Endodermal cell (in vitro differentiated cells): ENCODE data around the gene LGALSL. TPM values are rescaled to one million over a fixed set of nuclear protein-coding genes. Genes with fewer than 3 reads are reported as not detected.

Experiments used
- DNase-seq: peaks from one replicate; pipeline ENCODE4 v3.0.0-alpha.2; 2017
- H3K27ac ChIP-seq: 2 replicates; pipeline ENCODE4 v1.5.1; 2013; ENCODE audit warnings: mild to moderate bottlenecking, low read depth, low read length, moderate library complexity
- H3K27me3 ChIP-seq: 2 replicates; pipeline ENCODE4 v1.6.1; 2013; ENCODE audit warnings: mild to moderate bottlenecking, low read length, moderate library complexity; ENCODE audit not compliant: insufficient read depth, control insufficient read depth, poor library complexity, severe bottlenecking
- H3K36me3 ChIP-seq: 2 replicates; pipeline ENCODE4 v1.7.0; 2013; ENCODE audit warnings: mild to moderate bottlenecking, low read length, moderate library complexity; ENCODE audit not compliant: control insufficient read depth, insufficient read depth
- H3K4me1 ChIP-seq: one replicate; pipeline ENCODE4 v1.7.0; 2013; ENCODE audit warnings: low read length; ENCODE audit not compliant: control insufficient read depth, insufficient read depth
- H3K4me3 ChIP-seq: 2 replicates; pipeline ENCODE4 v1.5.1; 2013; ENCODE audit warnings: mild to moderate bottlenecking, low read length, moderate library complexity
- H3K9ac ChIP-seq: 2 replicates; pipeline ENCODE4 v1.6.1; 2013; ENCODE audit warnings: mild to moderate bottlenecking, low read length, moderate library complexity; ENCODE audit not compliant: poor library complexity, severe bottlenecking; ENCODE audit errors: extremely low read depth
- H3K9me3 ChIP-seq: 2 replicates; pipeline ENCODE4 v1.6.1; 2013; ENCODE audit warnings: mild to moderate bottlenecking, low read length, moderate library complexity; ENCODE audit not compliant: control insufficient read depth
- H3K27ac Mint-ChIP-seq: 2 replicates; pipeline ENCODE4 v1.8.0; 2020; ENCODE audit warnings: mixed read lengths
- H3K27me3 Mint-ChIP-seq: 2 replicates; pipeline ENCODE4 v1.8.0; 2021; ENCODE audit warnings: mild to moderate bottlenecking, mixed read lengths; ENCODE audit not compliant: insufficient read depth
- H3K36me3 Mint-ChIP-seq: 2 replicates; pipeline ENCODE4 v1.8.0; 2020; ENCODE audit warnings: low read depth, mixed read lengths
- H3K4me1 Mint-ChIP-seq: 2 replicates; pipeline ENCODE4 v1.8.0; 2020; ENCODE audit warnings: mixed read lengths
- H3K4me3 Mint-ChIP-seq: 2 replicates; pipeline ENCODE4 v1.8.0; 2020; ENCODE audit warnings: mild to moderate bottlenecking, moderate library complexity, mixed read lengths
- H3K9me3 Mint-ChIP-seq: 2 replicates; pipeline ENCODE4 v1.8.0; 2020; ENCODE audit warnings: mild to moderate bottlenecking, mixed read lengths
- CTCF ChIP-seq: fragments of 200-600 bp; sonication (generic); conservative IDR thresholded peaks from 2 replicates; pipeline ENCODE4 v1.5.0; 2021; ENCODE audit warnings: antibody characterized with exemption, mild to moderate bottlenecking
- WGBS, 2 experiments: methylation state at CpG; one replicate each; pipeline versions ENCODE4 v1.1.5 to v1.1.7; 2013; ENCODE audit warnings: missing lambda C conversion rate in 2 of 2, mixed read lengths in 1 of 2; ENCODE audit not compliant: insufficient coverage in 1 of 2, insufficient read length in 1 of 2; 5-methylcytosine and 5-hydroxymethylcytosine counted together
- total RNA-seq, 2 donors: library from RNA; stranded (reverse); fragmentation: NEBNext Ultra II Directional in 1 of 2; extraction: Animal tissue kit (Norgen Biotek cat#: 25700) in 1 of 2; gene quantifications; 2 replicates in 1 of 2; 3 replicates in 1 of 2; pipeline ENCODE4 v1.2.1, GENCODE V29; 2021

LGALSL gene
- total RNA-seq, 2 donors from 2014 or later = 22.5 to 41.7 TPM

DNA sequence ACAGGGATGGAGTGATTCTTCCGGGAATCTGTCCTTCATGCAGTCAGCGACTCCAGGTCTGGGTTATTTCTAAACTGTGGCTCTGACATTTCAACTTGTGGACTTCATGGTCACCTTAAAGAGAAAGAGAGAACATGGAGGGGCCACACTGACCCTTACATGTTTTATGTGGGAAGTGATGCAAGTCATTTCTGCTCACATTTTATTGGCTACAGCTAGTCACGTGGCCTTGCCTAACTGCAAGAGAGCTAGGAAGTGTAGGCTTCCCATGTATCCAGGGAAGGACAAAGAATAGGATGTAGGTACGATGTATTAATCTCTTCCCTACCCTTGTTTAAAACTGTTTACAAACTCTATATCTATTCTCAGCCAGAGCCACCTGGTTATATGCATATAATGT, 39.8 kb downstream of the LGALSL start:
- Histone ChIP-seq H3K4me1 (no peaks in the 10 kb centered on the region), H3K9me3 (no peaks in the 10 kb centered on the region), H3K27ac (no peak overlapping the region), H3K9ac (no peak overlapping the region), H3K4me3 (no peak overlapping the region), H3K27me3 (no peaks in the 10 kb centered on the region), H3K36me3 (no peaks in the 10 kb centered on the region)
- DNase-seq = peak; percentile 29
- Mint-ChIP-seq H3K27me3 (peaks cover 6% of the 10 kb centered on the region), H3K9me3 (no peaks in the 10 kb centered on the region), H3K4me3 (no peak overlapping the region), H3K4me1 (peaks cover 10% of the 10 kb centered on the region), H3K27ac (no peak overlapping the region), H3K36me3 (no peaks in the 10 kb centered on the region)
- 95 to 97% methylated on average over 3 to 4 of the region's 4 CpGs for WGBS, 2 experiments
- TF ChIP-seq CTCF = no peak

DNA sequence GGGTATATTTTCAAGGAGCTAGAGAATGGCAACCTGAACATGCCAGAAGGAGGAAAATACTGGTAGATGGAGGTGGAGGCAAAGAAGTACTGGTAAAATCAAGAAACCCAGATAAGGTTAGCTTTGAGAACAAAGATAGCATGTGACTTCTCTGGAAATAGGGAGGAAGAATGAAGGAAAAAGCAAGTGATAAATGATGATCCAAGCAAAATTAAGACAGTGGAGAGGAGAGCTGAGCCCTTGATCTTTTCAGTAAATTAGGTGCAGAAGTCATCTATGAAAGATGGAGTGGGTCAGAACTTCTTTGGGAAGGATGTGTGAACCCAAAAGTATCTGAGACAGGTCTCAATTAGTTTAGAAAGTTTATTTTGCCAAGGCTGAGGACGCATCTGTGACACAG, 44.5 kb downstream of the LGALSL start:
- Histone ChIP-seq H3K9me3 (no peaks in the 10 kb centered on the region), H3K9ac (no peak overlapping the region), H3K4me1 (no peaks in the 10 kb centered on the region), H3K36me3 (no peaks in the 10 kb centered on the region), H3K4me3 (no peak overlapping the region), H3K27ac (no peak overlapping the region), H3K27me3 (no peaks in the 10 kb centered on the region)
- Mint-ChIP-seq H3K4me1 (peaks cover 17% of the 10 kb centered on the region), H3K27me3 (no peaks in the 10 kb centered on the region), H3K27ac (no peak overlapping the region), H3K4me3 (no peak overlapping the region), H3K36me3 (no peaks in the 10 kb centered on the region), H3K9me3 (peaks cover 2% of the 10 kb centered on the region)
- WGBS, 2 experiments = 93 to 100% methylated on average over 1 of the region's 1 CpG
- TF ChIP-seq CTCF = no peak
- no peak for DNase-seq

DNA sequence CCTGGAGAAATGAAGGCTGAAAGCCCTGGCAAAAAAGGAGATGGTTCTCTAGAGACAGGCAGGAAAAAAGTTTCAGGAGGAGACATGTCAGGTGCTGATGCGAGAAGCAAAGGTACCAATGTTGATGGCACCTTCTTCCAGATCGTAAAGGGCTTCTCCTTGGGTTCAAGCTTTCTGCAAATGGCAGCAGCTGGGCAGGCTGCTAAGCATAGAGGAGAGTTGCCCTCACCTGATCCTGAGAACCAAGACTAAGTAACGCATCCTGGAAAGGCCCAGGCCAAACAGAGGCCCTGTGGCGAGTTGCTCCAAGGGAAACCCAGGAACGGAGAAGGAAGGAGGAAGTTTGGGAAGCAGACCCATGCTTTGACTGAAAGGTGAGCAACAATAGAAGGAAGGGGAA, 46.6 kb downstream of the LGALSL start:
- WGBS, 2 experiments = 94 to 100% methylated on average over 5 of the region's 5 CpGs
- H3K27me3 Mint-ChIP-seq = no peaks in the 10 kb centered on the region
- H3K9me3 Mint-ChIP-seq = peaks cover 2% of the 10 kb centered on the region
- H3K36me3 Mint-ChIP-seq = no peaks in the 10 kb centered on the region
- peaks cover 18% of the 10 kb centered on the region for H3K4me1 Mint-ChIP-seq
- no peak overlapping the region for H3K4me3 Mint-ChIP-seq
- no peak overlapping the region for H3K9ac ChIP-seq
- H3K9me3 ChIP-seq = no peaks in the 10 kb centered on the region
- H3K4me3 ChIP-seq = no peak overlapping the region
- TF ChIP-seq CTCF = no peak
- H3K4me1 ChIP-seq = no peaks in the 10 kb centered on the region
- H3K36me3 ChIP-seq = no peaks in the 10 kb centered on the region
- peak; percentile 28 for DNase-seq
- H3K27me3 ChIP-seq = no peaks in the 10 kb centered on the region
- no peak overlapping the region for H3K27ac Mint-ChIP-seq
- H3K27ac ChIP-seq = no peak overlapping the region
